ENCODE measurements around the gene HAGHL.

GRCh38 chr16:695355-696089 lies 31.4 kb upstream of the HAGHL start:
- TF ChIP-seq, protein P1, sequence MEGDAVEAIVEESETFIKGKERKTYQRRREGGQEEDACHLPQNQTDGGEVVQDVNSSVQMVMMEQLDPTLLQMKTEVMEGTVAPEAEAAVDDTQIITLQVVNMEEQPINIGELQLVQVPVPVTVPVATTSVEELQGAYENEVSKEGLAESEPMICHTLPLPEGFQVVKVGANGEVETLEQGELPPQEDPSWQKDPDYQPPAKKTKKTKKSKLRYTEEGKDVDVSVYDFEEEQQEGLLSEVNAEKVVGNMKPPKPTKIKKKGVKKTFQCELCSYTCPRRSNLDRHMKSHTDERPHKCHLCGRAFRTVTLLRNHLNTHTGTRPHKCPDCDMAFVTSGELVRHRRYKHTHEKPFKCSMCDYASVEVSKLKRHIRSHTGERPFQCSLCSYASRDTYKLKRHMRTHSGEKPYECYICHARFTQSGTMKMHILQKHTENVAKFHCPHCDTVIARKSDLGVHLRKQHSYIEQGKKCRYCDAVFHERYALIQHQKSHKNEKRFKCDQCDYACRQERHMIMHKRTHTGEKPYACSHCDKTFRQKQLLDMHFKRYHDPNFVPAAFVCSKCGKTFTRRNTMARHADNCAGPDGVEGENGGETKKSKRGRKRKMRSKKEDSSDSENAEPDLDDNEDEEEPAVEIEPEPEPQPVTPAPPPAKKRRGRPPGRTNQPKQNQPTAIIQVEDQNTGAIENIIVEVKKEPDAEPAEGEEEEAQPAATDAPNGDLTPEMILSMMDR (conservative IDR thresholded peaks at IDR 0.05; ENCODE audit: low read length): no peak
- TF ChIP-seq EZH2phosphoT487 (IDR thresholded peaks at IDR 0.05; ENCODE audit: borderline replicate concordance): no peak

All from Loucy (cell line).